HEK293 (cell line): ENCODE data around the gene MARCHF9.

ENCODE experiments used
- CTCF ChIA-PET: fragments of 350-600 bp; formaldehyde crosslinking; extraction: SDS; loops from one replicate; lab custom pipeline; 2021; ENCODE audit warnings: antibody characterized with exemption; lab: Yijun Ruan, JAX
- POLR2A ChIA-PET: fragments of 300-600 bp; formaldehyde crosslinking; extraction: SDS; loops from one replicate; lab custom pipeline; 2020; ENCODE audit warnings: antibody characterized with exemption, inconsistent platforms; lab: Yijun Ruan, JAX
- H3K27ac ChIP-seq: fragments of 200-500 bp; sonication (Bioruptor generic); 2 replicates; pipeline ENCODE4 v1.5.1; 2014; ENCODE audit warnings: low read depth, low read length, control low read depth, inconsistent platforms; ENCODE audit errors: extremely low read depth
- H3K36me3 ChIP-seq, 2 experiments: fragments of 200-500 bp in 1 of 2; sonication (Bioruptor generic) in 1 of 2; 1 replicate in 1 of 2; 2 replicates in 1 of 2; pipeline ENCODE4 v1.5.1; 2014 to 2017; ENCODE audit warnings: inconsistent platforms in 2 of 2, low read length in 2 of 2; ENCODE audit not compliant: control insufficient read depth in 2 of 2, insufficient read depth in 1 of 2
- H3K4me1 ChIP-seq: fragments of 200-500 bp; sonication (Bioruptor generic); 2 replicates; pipeline ENCODE4 v1.5.1; 2014; ENCODE audit warnings: mild to moderate bottlenecking, low read length, inconsistent platforms; ENCODE audit not compliant: control insufficient read depth, insufficient read depth
- H3K4me3 ChIP-seq: 2 replicates; pipeline ENCODE4 v1.5.1; 2011; ENCODE audit warnings: low read depth, mild to moderate bottlenecking, control low read depth, low read length, moderate library complexity
- H3K9me3 ChIP-seq: fragments of 200-500 bp; sonication (Bioruptor generic); 2 replicates; pipeline ENCODE4 v1.5.1; 2014; ENCODE audit warnings: low read depth, low read length, inconsistent platforms; ENCODE audit not compliant: control insufficient read depth, insufficient read depth
- BCL11A ChIP-seq: fragments of 450-650 bp; formaldehyde crosslinking; IDR thresholded peaks from 2 replicates; pipeline ENCODE4 v1.5.1; 2016; ENCODE audit warnings: low read depth, missing biosample characterization, missing genetic modification characterization
- GLI4 ChIP-seq: fragments of 450-650 bp; formaldehyde crosslinking; IDR thresholded peaks from 2 replicates; pipeline ENCODE4 v1.5.1; 2016; ENCODE audit warnings: missing biosample characterization, missing genetic modification characterization
- GLIS1 ChIP-seq: fragments of 450-650 bp; formaldehyde crosslinking; IDR thresholded peaks from 2 replicates; pipeline ENCODE4 v1.5.1; 2016; ENCODE audit warnings: missing biosample characterization, missing genetic modification characterization
- HOXA7 ChIP-seq: sonication (generic); formaldehyde crosslinking; IDR thresholded peaks from 2 replicates; pipeline ENCODE4 v1.8.1; 2022; ENCODE audit warnings: missing genetic modification reagents, borderline replicate concordance
- KLF1 ChIP-seq: fragments of 450-650 bp; formaldehyde crosslinking; IDR thresholded peaks from 2 replicates; pipeline ENCODE4 v1.5.1; 2016; ENCODE audit warnings: missing biosample characterization, missing genetic modification characterization
- KLF10 ChIP-seq: fragments of 450-650 bp; IDR thresholded peaks from 2 replicates; pipeline ENCODE4 v1.5.1; 2018; ENCODE audit warnings: missing biosample characterization, mild to moderate bottlenecking, missing genetic modification characterization
- ZBTB21 ChIP-seq: fragments of 450-650 bp; formaldehyde crosslinking; IDR thresholded peaks from 2 replicates; pipeline ENCODE4 v1.5.1; 2017; ENCODE audit warnings: missing biosample characterization, missing genetic modification characterization
- ZBTB26 ChIP-seq: fragments of 450-650 bp; formaldehyde crosslinking; optimal IDR thresholded peaks from 2 replicates; pipeline ENCODE3; 2016; ENCODE audit warnings: missing biosample characterization, mild to moderate bottlenecking, missing genetic modification characterization
- ZEB2 ChIP-seq: fragments of 450-650 bp; formaldehyde crosslinking; IDR thresholded peaks from 2 replicates; pipeline ENCODE4 v1.5.1; 2016; ENCODE audit warnings: missing biosample characterization, missing genetic modification characterization
- ZFP69B ChIP-seq: fragments of 450-650 bp; formaldehyde crosslinking; IDR thresholded peaks from 2 replicates; pipeline ENCODE4 v1.5.1; 2016; ENCODE audit warnings: missing biosample characterization, missing genetic modification characterization
- ZIC2 ChIP-seq: fragments of 450-650 bp; formaldehyde crosslinking; IDR thresholded peaks from 2 replicates; pipeline ENCODE4 v1.5.1; 2016; ENCODE audit warnings: missing biosample characterization, missing genetic modification characterization
- ZNF138 ChIP-seq: fragments of 450-650 bp; formaldehyde crosslinking; IDR thresholded peaks from 2 replicates; pipeline ENCODE4 v1.5.1; 2016; ENCODE audit warnings: missing biosample characterization, missing genetic modification characterization, borderline replicate concordance
- ZNF140 ChIP-seq: fragments of 450-650 bp; formaldehyde crosslinking; IDR thresholded peaks from 2 replicates; pipeline ENCODE4 v1.5.1; 2016; ENCODE audit warnings: missing biosample characterization, missing genetic modification characterization
- ZNF2 ChIP-seq: fragments of 450-650 bp; formaldehyde crosslinking; IDR thresholded peaks from 2 replicates; pipeline ENCODE4 v1.5.1; 2016; ENCODE audit warnings: missing biosample characterization, missing genetic modification characterization
- ZNF280C ChIP-seq: fragments of 450-650 bp; formaldehyde crosslinking; IDR thresholded peaks from 2 replicates; pipeline ENCODE4 v1.5.1; 2016; ENCODE audit warnings: missing biosample characterization, missing genetic modification characterization
- ZNF335 ChIP-seq: fragments of 450-650 bp; formaldehyde crosslinking; conservative IDR thresholded peaks from 2 replicates; pipeline ENCODE4 v1.5.1; 2016; ENCODE audit warnings: missing biosample characterization, missing genetic modification characterization
- ZNF585B ChIP-seq: fragments of 450-650 bp; formaldehyde crosslinking; IDR thresholded peaks from 2 replicates; pipeline ENCODE4 v1.5.1; 2016; ENCODE audit warnings: missing biosample characterization, missing genetic modification characterization
- ZNF639 ChIP-seq: fragments of 450-650 bp; formaldehyde crosslinking; IDR thresholded peaks from 2 replicates; pipeline ENCODE4 v1.5.1; 2016; ENCODE audit warnings: missing biosample characterization, missing genetic modification characterization
- ZNF677 ChIP-seq: fragments of 450-650 bp; IDR thresholded peaks from 2 replicates; pipeline ENCODE4 v1.5.0; 2018; ENCODE audit warnings: missing biosample characterization, mild to moderate bottlenecking, missing genetic modification characterization, moderate library complexity
- ZNF692 ChIP-seq: fragments of 450-650 bp; formaldehyde crosslinking; IDR thresholded peaks from 2 replicates; pipeline ENCODE4 v1.5.1; 2016; ENCODE audit warnings: missing biosample characterization, missing genetic modification characterization
- ZNF785 ChIP-seq: fragments of 450-650 bp; formaldehyde crosslinking; IDR thresholded peaks from 2 replicates; pipeline ENCODE4 v1.5.1; 2016; ENCODE audit warnings: missing biosample characterization, missing genetic modification characterization
- ZNF837 ChIP-seq: fragments of 450-650 bp; formaldehyde crosslinking; IDR thresholded peaks from 2 replicates; pipeline ENCODE4 v1.5.1; 2016; ENCODE audit warnings: missing biosample characterization, missing genetic modification characterization

Gene MARCHF9

GRCh38 chr12:57722716-57723629 is 31.9 kb upstream of the MARCHF9 start:
- no peak for TF ChIP-seq ZBTB21 (tag by site-specific recombination)
- no peak for TF ChIP-seq HOXA7 (CRISPR knock-in tag)
- TF ChIP-seq ZEB2 (tag by site-specific recombination), result no peak
- TF ChIP-seq ZNF677 (tag by site-specific recombination), result no peak
- TF ChIP-seq ZNF639 (tag by site-specific recombination), result no peak
- no peak for TF ChIP-seq ZNF785
- 0 out of 2 replicates have a peak, but pooled peaks have one; percentile 19 for TF ChIP-seq KLF1 (tag by site-specific recombination)
- no peak for TF ChIP-seq ZBTB26 (tag by site-specific recombination)
- peak; percentile 59 for TF ChIP-seq ZNF585B (tag by site-specific recombination)
- no peak for TF ChIP-seq ZFP69B (tag by site-specific recombination)
- no peak for TF ChIP-seq KLF10
- no peak for TF ChIP-seq GLI4 (tag by site-specific recombination)
- no peak for TF ChIP-seq ZNF138 (tag by site-specific recombination)
- TF ChIP-seq ZNF280C (tag by site-specific recombination), result no peak
- no peak for TF ChIP-seq ZNF335 (tag by site-specific recombination)
- TF ChIP-seq ZIC2 (tag by site-specific recombination), result peak; percentile 78
- Histone ChIP-seq H3K27ac (no peak overlapping the region), H3K36me3 (peaks cover 7 to 39% of the 10 kb centered on the region in 2 experiments; a peak in 2 of 3 replicates), H3K4me3 (no peak overlapping the region), H3K4me1 (no peaks in the 10 kb centered on the region), H3K9me3 (no peaks in the 10 kb centered on the region)
- CTCF ChIA-PET, result interaction anchor here (1.2 to 4.6 kb wide), 3 partner anchors 9 to 30 kb away, joined by 3 to 55 read pairs (median 6); partner anchors contain the start of gene OS9
- POLR2A ChIA-PET, result interaction anchor here (2.0 to 2.3 kb wide), 2 partner anchors 13 to 22 kb away, joined by 6 to 7 read pairs; partner anchors contain the start of gene TSPAN31

GRCh38 chr12:57723630-57723962 is 31.3 kb upstream of the MARCHF9 start:
- H3K27ac ChIP-seq, result no peak overlapping the region
- CTCF ChIA-PET, result interaction anchor here (2.4 to 4.6 kb wide), 2 partner anchors 12 to 30 kb away, joined by 6 to 55 read pairs; partner anchors contain the start of gene OS9
- H3K36me3 ChIP-seq, result peaks cover 3 to 33% of the 10 kb centered on the region in 2 experiments; a peak in 2 of 3 replicates
- no peaks in the 10 kb centered on the region for H3K9me3 ChIP-seq
- TF ChIP-seq BCL11A (tag by site-specific recombination) (no peak), GLIS1 (tag by site-specific recombination) (no peak), ZNF140 (tag by site-specific recombination) (no peak), ZNF2 (tag by site-specific recombination) (no peak), ZNF837 (tag by site-specific recombination) (no peak), ZNF692 (tag by site-specific recombination) (no peak)
- TF ChIP-seq, all 188 proteins: peak for 0
- Histone ChIP-seq H3K4me3 (no peak overlapping the region), H3K4me1 (no peaks in the 10 kb centered on the region)
- POLR2A ChIA-PET, result interaction anchor here (2.0 to 2.3 kb wide), 2 partner anchors 12 to 21 kb away, joined by 6 to 7 read pairs; partner anchors contain the start of gene TSPAN31
